Measurements from ENCODE around the gene IGDCC3. TPM values are rescaled to one million over a fixed set of nuclear protein-coding genes. Genes with fewer than 3 reads are reported as not detected.
"Not testable (repeated sequence)": the region's sequence is repeated elsewhere in the genome, so short reads cannot be mapped to it uniquely, and the experiment has no call there.

Gene IGDCC3
- total RNA-seq, 2 experiments from 2014 or later: not detected

- Mint-ChIP-seq H3K4me3 (no peak overlapping the region), H3K9me3 (no peaks in the 10 kb centered on the region), H3K36me3 (ENCODE audit: low read depth) (no peaks in the 10 kb centered on the region), H3K27ac (no peak overlapping the region), H3K27me3 (ENCODE audit: low read depth) (peaks cover 17% of the 10 kb centered on the region), H3K4me1 (ENCODE audit: low read depth) (no peaks in the 10 kb centered on the region)
- CTCF ChIA-PET: no interaction called here
- DNase-seq: no peak
- intact Hi-C loops (cut with micrococcal nuclease): no loop called here
Observed at GRCh38 chr15:65362491-65362890, 15.3 kb downstream of the IGDCC3 start.

GRCh38 chr15:65361708-65362459, 15.9 kb downstream of the IGDCC3 start:
- CTCF ChIA-PET: no interaction called here
- Mint-ChIP-seq H3K27ac (no peak overlapping the region), H3K4me3 (no peak overlapping the region), H3K27me3 (ENCODE audit: low read depth) (peaks cover 21% of the 10 kb centered on the region), H3K9me3 (no peaks in the 10 kb centered on the region), H3K4me1 (ENCODE audit: low read depth) (no peaks in the 10 kb centered on the region), H3K36me3 (ENCODE audit: low read depth) (no peaks in the 10 kb centered on the region)
- intact Hi-C loops (cut with micrococcal nuclease): no loop called here
- no peak for DNase-seq

GRCh38 chr15:65360506-65360905, 17.3 kb downstream of the IGDCC3 start:
- H3K36me3 Mint-ChIP-seq (ENCODE audit: low read depth): no peaks in the 10 kb centered on the region
- peaks cover 5% of the 10 kb centered on the region for H3K4me1 Mint-ChIP-seq (ENCODE audit: low read depth)
- CTCF ChIA-PET: interaction anchor here (1.1 to 1.2 kb wide), 2 partner anchors 14 to 41 kb away, joined by 3 to 4 read pairs; no protein-coding TSS in a partner anchor
- intact Hi-C loops (cut with micrococcal nuclease): no loop called here
- no peak overlapping the region for H3K4me3 Mint-ChIP-seq
- no peaks in the 10 kb centered on the region for H3K9me3 Mint-ChIP-seq
- peaks cover 27% of the 10 kb centered on the region for H3K27me3 Mint-ChIP-seq (ENCODE audit: low read depth)
- DNase-seq: no peak
- no peak overlapping the region for H3K27ac Mint-ChIP-seq

GRCh38 chr15:65355988-65356353, 21.8 kb downstream of the IGDCC3 start:
- CTCF ChIA-PET: no interaction called here

GRCh38 chr15:65355173-65355987, 22.4 kb downstream of the IGDCC3 start:
- CTCF ChIA-PET: no interaction called here
- DNase-seq: peak; percentile 10
- peaks cover 5% of the 10 kb centered on the region for H3K4me1 Mint-ChIP-seq (ENCODE audit: low read depth)

More at GRCh38 chr15:65355988-65356353, 21.8 kb downstream of the IGDCC3 start:
- intact Hi-C loops (cut with micrococcal nuclease): no loop called here
- DNase-seq: no peak
- Mint-ChIP-seq H3K4me1 (ENCODE audit: low read depth) (peaks cover 5% of the 10 kb centered on the region), H3K4me3 (peak overlapping the region; percentile 4), H3K9me3 (peaks cover 3% of the 10 kb centered on the region), H3K27ac (no peak overlapping the region), H3K36me3 (ENCODE audit: low read depth) (no peaks in the 10 kb centered on the region), H3K27me3 (ENCODE audit: low read depth) (peaks cover 41% of the 10 kb centered on the region)

GRCh38 chr15:65354835-65355172, 23.0 kb downstream of the IGDCC3 start:
- H3K27ac Mint-ChIP-seq: no peak overlapping the region
- H3K27me3 Mint-ChIP-seq (ENCODE audit: low read depth): peaks cover 46% of the 10 kb centered on the region
- peaks cover 3% of the 10 kb centered on the region for H3K9me3 Mint-ChIP-seq
- no peak overlapping the region for H3K4me3 Mint-ChIP-seq
- peaks cover 5% of the 10 kb centered on the region for H3K4me1 Mint-ChIP-seq (ENCODE audit: low read depth)
- CTCF ChIA-PET: no interaction called here
- DNase-seq: no peak
- intact Hi-C loops (cut with micrococcal nuclease): no loop called here
- H3K36me3 Mint-ChIP-seq (ENCODE audit: low read depth): no peaks in the 10 kb centered on the region

More at GRCh38 chr15:65355173-65355987, 22.4 kb downstream of the IGDCC3 start:
- H3K27me3 Mint-ChIP-seq (ENCODE audit: low read depth): peaks cover 44% of the 10 kb centered on the region
- peak overlapping the region; percentile 49 for H3K4me3 Mint-ChIP-seq
- intact Hi-C loops (cut with micrococcal nuclease): no loop called here
- H3K9me3 Mint-ChIP-seq: peaks cover 3% of the 10 kb centered on the region
- no peak overlapping the region for H3K27ac Mint-ChIP-seq
- H3K36me3 Mint-ChIP-seq (ENCODE audit: low read depth): no peaks in the 10 kb centered on the region

- peaks cover 40% of the 10 kb centered on the region for H3K27me3 Mint-ChIP-seq (ENCODE audit: low read depth)
- intact Hi-C loops (cut with micrococcal nuclease); H3K36me3 Mint-ChIP-seq (ENCODE audit: low read depth); H3K4me1 Mint-ChIP-seq (ENCODE audit: low read depth); H3K9me3 Mint-ChIP-seq; H3K27ac Mint-ChIP-seq; H3K4me3 Mint-ChIP-seq; DNase-seq: not testable (repeated sequence)
- CTCF ChIA-PET: interaction anchor here (0.7 kb wide), 1 partner anchor 33 kb away, joined by 3 read pairs; no protein-coding TSS in a partner anchor
Observed at GRCh38 chr15:65351972-65352371, 25.8 kb downstream of the IGDCC3 start.

GRCh38 chr15:65349338-65349737, 28.5 kb downstream of the IGDCC3 start:
- H3K27ac Mint-ChIP-seq: no peak overlapping the region
- CTCF ChIA-PET: interaction anchor here (1.2 kb wide), 1 partner anchor 34 kb away, joined by 3 read pairs; no protein-coding TSS in a partner anchor
- intact Hi-C loops (cut with micrococcal nuclease): no loop called here
- H3K27me3 Mint-ChIP-seq (ENCODE audit: low read depth): peaks cover 27% of the 10 kb centered on the region
- H3K4me1 Mint-ChIP-seq (ENCODE audit: low read depth): no peaks in the 10 kb centered on the region
- no peak overlapping the region for H3K4me3 Mint-ChIP-seq
- DNase-seq: no peak
- H3K9me3 Mint-ChIP-seq: peaks cover 1% of the 10 kb centered on the region
- H3K36me3 Mint-ChIP-seq (ENCODE audit: low read depth): no peaks in the 10 kb centered on the region

- H3K27ac Mint-ChIP-seq; H3K36me3 Mint-ChIP-seq (ENCODE audit: low read depth); H3K4me1 Mint-ChIP-seq (ENCODE audit: low read depth); CTCF ChIA-PET; H3K9me3 Mint-ChIP-seq; H3K4me3 Mint-ChIP-seq; intact Hi-C loops (cut with micrococcal nuclease); DNase-seq: not testable (repeated sequence)
- peaks cover 18% of the 10 kb centered on the region for H3K27me3 Mint-ChIP-seq (ENCODE audit: low read depth)
Observed at GRCh38 chr15:65347756-65348155, 30.0 kb downstream of the IGDCC3 start.

GRCh38 chr15:65346856-65347598, 30.8 kb downstream of the IGDCC3 start:
- H3K27me3 Mint-ChIP-seq (ENCODE audit: low read depth): peaks cover 13% of the 10 kb centered on the region
- intact Hi-C loops (cut with micrococcal nuclease): no loop called here
- no peak for DNase-seq
- CTCF ChIA-PET: no interaction called here
- no peaks in the 10 kb centered on the region for H3K4me1 Mint-ChIP-seq (ENCODE audit: low read depth)
- H3K4me3 Mint-ChIP-seq: no peak overlapping the region
- no peak overlapping the region for H3K27ac Mint-ChIP-seq
- no peaks in the 10 kb centered on the region for H3K36me3 Mint-ChIP-seq (ENCODE audit: low read depth)
- H3K9me3 Mint-ChIP-seq: no peaks in the 10 kb centered on the region

- Mint-ChIP-seq H3K4me3 (no peak overlapping the region), H3K9me3 (no peaks in the 10 kb centered on the region), H3K27ac (no peak overlapping the region), H3K36me3 (ENCODE audit: low read depth) (no peaks in the 10 kb centered on the region), H3K4me1 (ENCODE audit: low read depth) (no peaks in the 10 kb centered on the region), H3K27me3 (ENCODE audit: low read depth) (peaks cover 7% of the 10 kb centered on the region)
- no peak for DNase-seq
- intact Hi-C loops (cut with micrococcal nuclease): no loop called here
- CTCF ChIA-PET: no interaction called here
Observed at GRCh38 chr15:65344914-65345275, 32.9 kb downstream of the IGDCC3 start.

- Mint-ChIP-seq H3K36me3 (ENCODE audit: low read depth) (no peaks in the 10 kb centered on the region), H3K4me1 (ENCODE audit: low read depth) (no peaks in the 10 kb centered on the region), H3K4me3 (no peak overlapping the region), H3K27ac (no peak overlapping the region), H3K27me3 (ENCODE audit: low read depth) (peaks cover 6% of the 10 kb centered on the region), H3K9me3 (no peaks in the 10 kb centered on the region)
- DNase-seq: no peak
- CTCF ChIA-PET: no interaction called here
- intact Hi-C loops (cut with micrococcal nuclease): no loop called here
Observed at GRCh38 chr15:65344214-65344913, 33.4 kb downstream of the IGDCC3 start.

Measured in activated naive CD4-positive, alpha-beta T cell treated with anti-CD3 and anti-CD28 coated beads for 36 hours (primary cell).